GM23338 (cell line): ENCODE results near the gene EPHA10. TPM values are rescaled to one million over a fixed set of nuclear protein-coding genes. Genes with fewer than 3 reads are reported as not detected.

Experiments used
- ATAC-seq: fragments of 200-7000 bp; cut with Tn5 transposase; 3 replicates; pipeline ENCODE4 v1.9.1; 2020
- DNase-seq: peaks from one replicate; pipeline ENCODE4 v3.0.0-alpha.2; 2015; ENCODE audit warnings: low spot score
- H2AFZ ChIP-seq: fragments of 200-600 bp; sonication (generic); 2 replicates; pipeline ENCODE4 v1.8.0; 2016; ENCODE audit warnings: antibody characterized with exemption, mild to moderate bottlenecking, moderate library complexity
- H3F3A ChIP-seq: fragments of 200-600 bp; sonication (generic); replicated peaks from 2 replicates; pipeline ENCODE4 v1.8.0; 2017; ENCODE audit warnings: antibody characterized with exemption, mixed run types, low read depth
- H3K27ac ChIP-seq: fragments of 200-600 bp; sonication (generic); 2 replicates; pipeline ENCODE4 v1.6.1; 2016; ENCODE audit warnings: low read depth
- H3K27me3 ChIP-seq: fragments of 200-600 bp; sonication (generic); 2 replicates; pipeline ENCODE4 v1.8.0; 2016; ENCODE audit warnings: mild to moderate bottlenecking, mixed run types, moderate library complexity; ENCODE audit not compliant: insufficient read depth
- H3K36me3 ChIP-seq: fragments of 200-600 bp; sonication (generic); 2 replicates; pipeline ENCODE4 v1.8.0; 2016; ENCODE audit warnings: mild to moderate bottlenecking; ENCODE audit not compliant: insufficient read depth
- H3K4me1 ChIP-seq: fragments of 200-600 bp; sonication (generic); 2 replicates; pipeline ENCODE4 v1.8.0; 2016; ENCODE audit warnings: mild to moderate bottlenecking, moderate library complexity; ENCODE audit not compliant: insufficient read depth
- H3K4me2 ChIP-seq: fragments of 200-600 bp; sonication (generic); 2 replicates; pipeline ENCODE4 v1.7.1; 2017; ENCODE audit warnings: mixed run types
- H3K4me3 ChIP-seq: fragments of 200-600 bp; sonication (generic); 2 replicates; pipeline ENCODE4 v1.6.1; 2016; ENCODE audit warnings: mixed run types
- H3K79me2 ChIP-seq: fragments of 200-600 bp; sonication (generic); replicated peaks from 2 replicates; pipeline ENCODE4 v1.8.0; 2017; ENCODE audit warnings: mild to moderate bottlenecking; ENCODE audit not compliant: insufficient read depth
- H3K9me2 ChIP-seq: fragments of 200-600 bp; sonication (generic); 2 replicates; pipeline ENCODE4 v1.8.0; 2017; ENCODE audit not compliant: insufficient read depth
- H4K20me1 ChIP-seq: fragments of 200-600 bp; sonication (generic); replicated peaks from 2 replicates; pipeline ENCODE4 v1.8.0; 2017; ENCODE audit warnings: mild to moderate bottlenecking; ENCODE audit not compliant: insufficient read depth
- H3K27ac Mint-ChIP-seq: 2 replicates; pipeline ENCODE4 v1.8.0; 2020; ENCODE audit warnings: inconsistent platforms, mild to moderate bottlenecking, moderate library complexity, mixed read lengths
- H3K27me3 Mint-ChIP-seq: 3 replicates; pipeline ENCODE4 v1.8.0; 2022; ENCODE audit warnings: low read depth, mild to moderate bottlenecking, moderate library complexity, mixed read lengths, inconsistent platforms; ENCODE audit not compliant: insufficient read depth, poor library complexity
- H3K36me3 Mint-ChIP-seq: 3 replicates; pipeline ENCODE4 v1.8.0; 2021; ENCODE audit warnings: low read depth, mild to moderate bottlenecking, inconsistent platforms, moderate library complexity, mixed read lengths
- H3K4me1 Mint-ChIP-seq: 3 replicates; pipeline ENCODE4 v1.8.0; 2020; ENCODE audit warnings: mild to moderate bottlenecking, inconsistent platforms, mixed read lengths
- H3K4me3 Mint-ChIP-seq: 3 replicates; pipeline ENCODE4 v1.8.0; 2021; ENCODE audit warnings: moderate library complexity, mild to moderate bottlenecking, inconsistent platforms, mixed read lengths
- H3K9me3 Mint-ChIP-seq: 3 replicates; pipeline ENCODE4 v1.8.0; 2020; ENCODE audit warnings: moderate library complexity, mild to moderate bottlenecking, inconsistent platforms, mixed read lengths
- CREB1 ChIP-seq: fragments of 250-450 bp; sonication (Bioruptor Pico); IDR thresholded peaks from 2 replicates; pipeline ENCODE4 v1.5.0; 2020; ENCODE audit warnings: low read depth, mild to moderate bottlenecking, moderate library complexity
- CTCF ChIP-seq, 2 experiments: fragments of 200-600 bp in 1 of 2; sonication (generic) in 1 of 2; conservative IDR thresholded peaks; 2 replicates each; pipeline versions ENCODE4 v1.5.1 to v1.6.1; 2016 to 2017; ENCODE audit warnings: antibody characterized with exemption in 2 of 2, low read depth in 2 of 2, mild to moderate bottlenecking in 2 of 2, moderate library complexity in 1 of 2
- ETS1 ChIP-seq: IDR thresholded peaks from 2 replicates; pipeline ENCODE4 v1.6.1; 2016; ENCODE audit warnings: antibody characterized with exemption
- EZH2 ChIP-seq: fragments of 200-600 bp; sonication (generic); IDR thresholded peaks from one replicate; pipeline ENCODE4 v1.8.0; 2017; ENCODE audit warnings: antibody characterized with exemption, mild to moderate bottlenecking, low read depth; ENCODE audit not compliant: unreplicated experiment
- EZH2phosphoT487 ChIP-seq: fragments of 200-600 bp; sonication (generic); IDR thresholded peaks from one replicate; pipeline ENCODE4 v1.8.1; 2018; ENCODE audit warnings: antibody characterized with exemption; ENCODE audit not compliant: unreplicated experiment
- JUNB ChIP-seq: IDR thresholded peaks from one replicate; pipeline ENCODE4 v1.6.1; 2016; ENCODE audit warnings: antibody characterized with exemption; ENCODE audit not compliant: unreplicated experiment
- NANOG ChIP-seq: IDR thresholded peaks from 2 replicates; pipeline ENCODE4 v1.6.1; 2016; ENCODE audit warnings: antibody characterized with exemption, borderline replicate concordance
- POLR2AphosphoS5 ChIP-seq: IDR thresholded peaks from 2 replicates; pipeline ENCODE4 v1.6.1; 2016; ENCODE audit warnings: antibody characterized with exemption, low read depth
- REST ChIP-seq: IDR thresholded peaks from one replicate; pipeline ENCODE4 v1.6.1; 2018; ENCODE audit warnings: antibody characterized with exemption; ENCODE audit not compliant: unreplicated experiment
- STAT1 ChIP-seq: IDR thresholded peaks from one replicate; pipeline ENCODE4 v1.6.1; 2016; ENCODE audit warnings: antibody characterized with exemption; ENCODE audit not compliant: unreplicated experiment
- ZNF114 ChIP-seq: fragments of 250-450 bp; sonication (Bioruptor Pico); IDR thresholded peaks from 2 replicates; pipeline ENCODE4 v1.5.0; 2020; ENCODE audit warnings: mild to moderate bottlenecking, moderate library complexity
- ZNF331 ChIP-seq: fragments of 250-450 bp; sonication (Bioruptor Pico); IDR thresholded peaks from 2 replicates; pipeline ENCODE4 v1.5.0; 2020; ENCODE audit warnings: low read depth, mild to moderate bottlenecking, moderate library complexity
- ZNF462 ChIP-seq: fragments of 250-450 bp; sonication (Bioruptor Pico); IDR thresholded peaks from 2 replicates; pipeline ENCODE4 v1.5.0; 2020; ENCODE audit warnings: mild to moderate bottlenecking, moderate library complexity
- polyA plus RNA-seq: library from polyadenylated mRNA; unstranded; fragments of >200 nt; fragmentation: Nextera tagmentation; extraction: Ambion mirVana; gene quantifications from 2 replicates; pipeline ENCODE4 v1.2.1, GENCODE V29; 2016
- total RNA-seq: library from RNA; depleted of rRNA; stranded (reverse); fragments of >200 nt; shearing (Covaris generic); gene quantifications from 2 replicates; pipeline ENCODE4 v1.2.3, GENCODE V29; 2014

Gene EPHA10
- total and polyA plus RNA-seq, 2 experiments from 2014 or later, result 0.76 to 2.4 TPM

- no peak overlapping the region for H3K27ac Mint-ChIP-seq
- H2AFZ ChIP-seq, result no peak overlapping the region
- no peaks in the 10 kb centered on the region for H3K9me3 Mint-ChIP-seq
- H3K9me2 ChIP-seq, result no peaks in the 10 kb centered on the region
- DNase-seq, result no peak
- H3K36me3 ChIP-seq, result no peaks in the 10 kb centered on the region
- H3K27me3 Mint-ChIP-seq, result peaks cover 9% of the 10 kb centered on the region
- H3K4me3 Mint-ChIP-seq, result no peak overlapping the region
- H3K27me3 ChIP-seq, result no peaks in the 10 kb centered on the region
- H3K4me2 ChIP-seq, result no peak overlapping the region
- H3K4me3 ChIP-seq, result no peak overlapping the region
- ATAC-seq, result no peak
- H3F3A ChIP-seq, result no peaks in the 10 kb centered on the region
- TF ChIP-seq CTCF (conservative IDR thresholded peaks at IDR 0.05; ENCODE audit: low read depth in 2 of 2) (no peak), NANOG (no peak), CREB1 (CRISPR knock-in tag) (no peak), JUNB (no peak), REST (no peak), ZNF462 (CRISPR knock-in tag) (no peak), POLR2AphosphoS5 (no peak), EZH2phosphoT487 (no peak), ZNF331 (no peak), EZH2 (no peak), ZNF114 (CRISPR knock-in tag) (no peak), STAT1 (no peak), ETS1 (no peak)
- no peaks in the 10 kb centered on the region for H4K20me1 ChIP-seq
- no peaks in the 10 kb centered on the region for H3K36me3 Mint-ChIP-seq
- no peaks in the 10 kb centered on the region; the same call in 1 of the 2 replicates for H3K4me1 ChIP-seq
- H3K4me1 Mint-ChIP-seq, result peaks cover 12% of the 10 kb centered on the region; the same call in 1 of the 3 replicates
- H3K79me2 ChIP-seq, result no peaks in the 10 kb centered on the region
- no peak overlapping the region for H3K27ac ChIP-seq
Observed at GRCh38 chr1:37725851-37726613, 38.9 kb downstream of the EPHA10 start.
